ENCODE data around the gene ANKRD10. TPM values are rescaled to one million over a fixed set of nuclear protein-coding genes. Genes with fewer than 3 reads are reported as not detected.
A peak's percentile ranks its signal among the peaks of the same experiment; 100 is the strongest.
"Not testable (repeated sequence)": the region's sequence is repeated elsewhere in the genome, so short reads cannot be mapped to it uniquely, and the experiment has no call there.

ANKRD10 gene
- total RNA-seq, 1 donor from 2014 or later, result 145 TPM

DNA sequence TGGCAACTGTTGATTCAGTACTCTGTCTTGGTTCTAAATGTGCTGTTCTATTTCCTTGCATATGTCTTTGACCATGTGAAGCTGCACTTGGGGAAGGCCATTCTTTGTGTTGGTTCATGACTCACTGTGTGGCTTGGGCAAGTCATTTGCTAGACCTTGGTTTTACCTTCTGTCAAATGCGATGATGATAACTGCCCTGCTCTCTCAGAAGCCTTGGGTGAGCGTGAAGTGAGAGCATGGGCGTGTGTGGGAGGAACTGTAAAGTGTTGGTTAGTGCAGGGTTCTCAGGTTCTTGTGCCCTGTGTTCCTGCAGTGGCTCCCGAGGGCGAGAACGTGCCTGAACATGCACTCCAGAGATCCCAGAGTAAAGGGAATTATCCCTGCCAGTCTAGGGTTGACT, 37.3 kb upstream of the ANKRD10 start:
- not testable (repeated sequence) for H3K9me3 Mint-ChIP-seq; H3K4me3 Mint-ChIP-seq; H3K27me3 Mint-ChIP-seq; DNase-seq; H3K36me3 Mint-ChIP-seq (ENCODE audit: low read depth)
- intact Hi-C loops (cut with micrococcal nuclease), result loop anchor here (1.0 kb wide), 1 partner anchor 13 kb away; no protein-coding TSS in a partner anchor
- peak overlapping the region; percentile 53 for H3K27ac Mint-ChIP-seq
- peaks cover 30% of the 10 kb centered on the region for H3K4me1 Mint-ChIP-seq

DNA sequence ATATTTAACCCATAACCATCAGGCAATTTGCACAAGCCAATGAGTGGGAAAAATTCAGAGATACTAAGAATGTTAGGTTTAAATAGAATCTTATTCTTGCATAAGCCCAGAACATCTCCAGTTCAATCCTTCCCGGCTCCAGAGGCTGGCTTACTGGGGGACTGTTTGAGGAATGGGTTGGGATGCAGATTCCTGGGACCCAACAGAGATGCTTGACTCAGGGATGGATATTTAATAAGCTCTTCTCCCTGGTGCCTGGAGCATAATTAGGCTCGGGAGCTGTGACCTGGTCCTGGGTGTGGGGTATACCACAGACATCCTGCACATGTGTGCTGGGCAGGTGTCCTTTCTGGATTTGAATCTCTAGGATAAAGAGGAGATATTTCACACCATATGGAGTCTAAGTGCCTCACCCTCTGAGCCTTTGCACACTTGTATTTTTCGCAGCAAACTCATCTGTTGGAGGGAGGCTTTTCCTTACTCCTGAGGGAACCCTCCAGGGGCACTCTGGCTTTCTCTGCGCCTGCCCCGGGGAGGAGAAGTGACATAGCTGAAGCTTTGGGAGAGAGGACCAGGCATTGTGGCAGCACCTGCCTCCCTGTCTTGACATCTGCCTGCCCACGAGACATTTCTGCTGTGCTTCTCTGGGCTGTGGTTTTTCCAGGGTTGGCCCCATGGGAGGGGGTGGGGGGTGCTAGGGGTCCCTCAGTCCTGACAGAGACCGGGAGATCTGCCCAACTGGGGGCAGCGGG, 36.1 kb upstream of the ANKRD10 start:
- no peaks in the 10 kb centered on the region for H3K36me3 Mint-ChIP-seq (ENCODE audit: low read depth)
- H3K27me3 Mint-ChIP-seq, result no peaks in the 10 kb centered on the region
- peaks cover 3% of the 10 kb centered on the region for H3K9me3 Mint-ChIP-seq
- intact Hi-C loops (cut with micrococcal nuclease), result no loop called here
- no peak overlapping the region for H3K4me3 Mint-ChIP-seq
- peaks cover 32% of the 10 kb centered on the region for H3K4me1 Mint-ChIP-seq
- H3K27ac Mint-ChIP-seq, result no peak overlapping the region
- no peak for DNase-seq

DNA sequence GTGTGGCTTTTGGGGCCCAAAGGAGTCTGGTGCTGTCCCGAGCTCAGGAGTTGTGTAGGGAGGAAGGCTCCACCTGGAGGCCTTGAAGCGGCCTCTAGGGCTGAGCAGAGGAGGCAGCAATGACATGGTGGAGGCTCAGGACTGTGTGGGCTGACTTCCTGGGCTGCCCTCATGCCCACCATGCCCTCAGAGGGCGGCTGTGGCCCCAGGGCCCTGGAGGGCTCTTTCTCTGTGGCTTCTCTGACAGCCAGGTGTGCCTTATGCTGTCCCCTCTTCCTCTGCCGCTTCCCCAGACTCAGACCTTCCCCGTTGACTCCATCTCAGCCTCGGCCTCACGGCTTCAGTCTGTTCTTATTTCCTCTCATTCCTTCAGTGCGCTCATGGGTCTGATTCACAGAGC, 35.5 kb upstream of the ANKRD10 start:
- H3K36me3 Mint-ChIP-seq (ENCODE audit: low read depth), result no peaks in the 10 kb centered on the region
- peaks cover 3% of the 10 kb centered on the region for H3K9me3 Mint-ChIP-seq
- DNase-seq, result no peak
- peak overlapping the region; percentile 2 for H3K27ac Mint-ChIP-seq
- intact Hi-C loops (cut with micrococcal nuclease), result no loop called here
- peaks cover 36% of the 10 kb centered on the region for H3K4me1 Mint-ChIP-seq
- H3K27me3 Mint-ChIP-seq, result no peaks in the 10 kb centered on the region
- H3K4me3 Mint-ChIP-seq, result no peak overlapping the region

GRCh38 chr13:110949628-110950027, 34.8 kb upstream of the ANKRD10 start:
- Mint-ChIP-seq H3K4me1 (peaks cover 35% of the 10 kb centered on the region), H3K27me3 (no peaks in the 10 kb centered on the region), H3K36me3 (ENCODE audit: low read depth) (no peaks in the 10 kb centered on the region), H3K9me3 (peaks cover 3% of the 10 kb centered on the region), H3K4me3 (no peak overlapping the region), H3K27ac (no peak overlapping the region)
- intact Hi-C loops (cut with micrococcal nuclease), result no loop called here
- DNase-seq, result no peak

DNA sequence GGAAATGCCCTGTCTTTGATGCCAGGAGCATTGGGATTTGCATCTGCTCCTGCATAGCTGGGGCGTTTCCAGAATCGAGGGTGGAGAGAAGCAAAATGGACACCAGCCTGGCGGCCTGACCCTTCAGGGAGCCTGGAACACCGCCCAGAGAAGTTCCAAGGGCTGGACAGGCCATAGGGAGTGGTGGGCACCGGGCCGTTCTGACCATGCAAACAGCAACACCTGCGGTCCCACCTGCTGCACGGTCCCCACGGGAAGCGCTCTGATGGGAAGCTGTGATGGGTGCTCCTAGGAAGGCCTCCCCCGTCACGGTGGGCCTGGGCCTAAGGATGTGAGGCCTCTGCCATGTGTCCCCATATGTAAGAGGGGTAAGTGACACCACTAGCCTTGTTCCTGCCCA, 34.2 kb upstream of the ANKRD10 start:
- DNase-seq, result no peak
- no peaks in the 10 kb centered on the region for H3K27me3 Mint-ChIP-seq
- H3K9me3 Mint-ChIP-seq, result peaks cover 3% of the 10 kb centered on the region
- H3K4me1 Mint-ChIP-seq, result peaks cover 39% of the 10 kb centered on the region
- H3K4me3 Mint-ChIP-seq, result no peak overlapping the region
- intact Hi-C loops (cut with micrococcal nuclease), result no loop called here
- no peak overlapping the region for H3K27ac Mint-ChIP-seq
- no peaks in the 10 kb centered on the region for H3K36me3 Mint-ChIP-seq (ENCODE audit: low read depth)

DNA sequence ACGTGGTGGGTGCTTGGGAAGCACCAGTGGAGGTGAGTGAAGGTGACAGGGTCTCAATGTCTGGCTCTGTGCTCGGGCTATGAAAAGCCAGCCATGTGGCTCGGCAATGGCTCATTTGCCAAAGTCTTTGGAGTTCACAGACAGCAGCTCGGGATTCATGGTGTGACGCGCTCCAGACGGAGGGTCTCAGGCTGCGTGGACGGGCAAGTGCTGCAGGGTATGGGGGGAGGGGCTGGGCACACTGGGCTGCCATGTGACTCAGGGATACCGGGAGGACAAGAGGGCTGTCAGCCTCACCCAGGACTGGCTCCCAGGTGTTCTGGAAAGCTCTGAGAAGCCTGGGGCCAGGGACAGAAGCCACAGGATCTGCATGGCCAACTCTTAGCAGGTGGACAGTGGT, 32.5 kb upstream of the ANKRD10 start:
- H3K36me3 Mint-ChIP-seq (ENCODE audit: low read depth); H3K4me3 Mint-ChIP-seq; intact Hi-C loops (cut with micrococcal nuclease); H3K27ac Mint-ChIP-seq; H3K9me3 Mint-ChIP-seq; DNase-seq; H3K27me3 Mint-ChIP-seq: not testable (repeated sequence)
- peaks cover 43% of the 10 kb centered on the region for H3K4me1 Mint-ChIP-seq

GRCh38 chr13:110945928-110946570, 31.2 kb upstream of the ANKRD10 start:
- Mint-ChIP-seq H3K4me3 (no peak overlapping the region), H3K27ac (no peak overlapping the region)
- intact Hi-C loops (cut with micrococcal nuclease), result no loop called here

GRCh38 chr13:110944968-110945927, 30.4 kb upstream of the ANKRD10 start:
- no peak overlapping the region for H3K27ac Mint-ChIP-seq
- H3K4me1 Mint-ChIP-seq, result peaks cover 31% of the 10 kb centered on the region
- H3K36me3 Mint-ChIP-seq (ENCODE audit: low read depth), result peaks cover 2% of the 10 kb centered on the region
- H3K4me3 Mint-ChIP-seq, result no peak overlapping the region
- peaks cover 9% of the 10 kb centered on the region for H3K9me3 Mint-ChIP-seq
- H3K27me3 Mint-ChIP-seq, result peaks cover 4% of the 10 kb centered on the region
- intact Hi-C loops (cut with micrococcal nuclease), result loop anchor here (1.0 kb wide), 1 partner anchor 105 kb away; no protein-coding TSS in a partner anchor
- DNase-seq, result no peak

More at GRCh38 chr13:110945928-110946570, 31.2 kb upstream of the ANKRD10 start:
- Mint-ChIP-seq H3K4me1 (peaks cover 34% of the 10 kb centered on the region), H3K9me3 (peaks cover 9% of the 10 kb centered on the region), H3K36me3 (ENCODE audit: low read depth) (peaks cover 2% of the 10 kb centered on the region), H3K27me3 (peaks cover 2% of the 10 kb centered on the region)
- no peak for DNase-seq

DNA sequence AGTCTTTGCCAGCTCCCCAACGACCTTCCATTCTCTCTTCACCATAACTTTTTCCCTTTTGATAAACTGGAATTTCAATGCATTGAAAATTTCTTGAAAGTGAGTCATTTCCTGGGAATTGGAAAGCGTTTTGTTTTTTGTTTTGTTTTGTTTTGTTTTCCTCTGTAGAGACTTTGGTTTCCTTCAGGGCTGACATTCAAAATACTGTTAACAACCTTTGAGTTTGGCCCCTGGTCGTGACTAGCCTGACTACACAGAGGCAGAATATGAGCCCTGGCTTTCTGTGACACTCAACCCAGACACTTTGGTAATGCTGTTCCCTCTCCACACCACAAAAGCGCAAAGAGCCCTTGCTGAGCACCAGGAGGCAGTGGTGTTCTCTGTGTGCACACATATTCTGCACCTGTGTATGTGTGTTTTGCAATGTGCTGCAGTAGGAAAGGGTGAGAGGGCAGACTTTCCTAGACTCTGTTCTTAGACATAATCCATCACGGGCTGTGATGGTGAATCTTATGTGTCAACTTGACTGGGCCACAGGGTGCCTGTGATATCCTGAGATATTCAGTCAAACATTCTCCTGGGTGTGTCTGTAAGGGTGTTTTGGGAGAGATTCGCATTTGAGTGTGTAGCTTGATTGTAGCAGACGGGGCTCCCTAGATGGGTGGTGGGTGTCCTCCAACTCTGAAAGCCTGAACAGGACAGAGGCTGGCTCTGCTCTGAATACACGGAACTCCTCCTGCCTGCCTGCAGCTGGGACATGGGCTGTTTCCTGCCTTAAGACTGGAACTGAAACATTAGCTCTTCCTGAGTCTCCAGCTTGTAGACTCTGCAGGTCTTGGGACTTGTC, 29.5 kb upstream of the ANKRD10 start:
- Mint-ChIP-seq H3K27me3 (peaks cover 4% of the 10 kb centered on the region), H3K4me3 (no peak overlapping the region), H3K4me1 (peaks cover 33% of the 10 kb centered on the region), H3K9me3 (peaks cover 6% of the 10 kb centered on the region), H3K27ac (peak overlapping the region; percentile 20), H3K36me3 (ENCODE audit: low read depth) (peaks cover 2% of the 10 kb centered on the region)
- intact Hi-C loops (cut with micrococcal nuclease), result loop anchor here (1.0 kb wide), 1 partner anchor 106 kb away; no protein-coding TSS in a partner anchor
- peak; percentile 81 for DNase-seq

GRCh38 chr13:110942248-110942981, 27.5 kb upstream of the ANKRD10 start:
- Mint-ChIP-seq H3K4me1 (peaks cover 39% of the 10 kb centered on the region), H3K9me3 (peaks cover 8% of the 10 kb centered on the region), H3K36me3 (ENCODE audit: low read depth) (peaks cover 2% of the 10 kb centered on the region), H3K27ac (peak overlapping the region; percentile 81), H3K4me3 (peak overlapping the region; percentile 48), H3K27me3 (peaks cover 4% of the 10 kb centered on the region)
- intact Hi-C loops (cut with micrococcal nuclease), result loop anchor here (1.0 kb wide), 2 partner anchors 23 to 27 kb away; partner anchors contain the start of gene ANKRD10
- no peak for DNase-seq

DNA sequence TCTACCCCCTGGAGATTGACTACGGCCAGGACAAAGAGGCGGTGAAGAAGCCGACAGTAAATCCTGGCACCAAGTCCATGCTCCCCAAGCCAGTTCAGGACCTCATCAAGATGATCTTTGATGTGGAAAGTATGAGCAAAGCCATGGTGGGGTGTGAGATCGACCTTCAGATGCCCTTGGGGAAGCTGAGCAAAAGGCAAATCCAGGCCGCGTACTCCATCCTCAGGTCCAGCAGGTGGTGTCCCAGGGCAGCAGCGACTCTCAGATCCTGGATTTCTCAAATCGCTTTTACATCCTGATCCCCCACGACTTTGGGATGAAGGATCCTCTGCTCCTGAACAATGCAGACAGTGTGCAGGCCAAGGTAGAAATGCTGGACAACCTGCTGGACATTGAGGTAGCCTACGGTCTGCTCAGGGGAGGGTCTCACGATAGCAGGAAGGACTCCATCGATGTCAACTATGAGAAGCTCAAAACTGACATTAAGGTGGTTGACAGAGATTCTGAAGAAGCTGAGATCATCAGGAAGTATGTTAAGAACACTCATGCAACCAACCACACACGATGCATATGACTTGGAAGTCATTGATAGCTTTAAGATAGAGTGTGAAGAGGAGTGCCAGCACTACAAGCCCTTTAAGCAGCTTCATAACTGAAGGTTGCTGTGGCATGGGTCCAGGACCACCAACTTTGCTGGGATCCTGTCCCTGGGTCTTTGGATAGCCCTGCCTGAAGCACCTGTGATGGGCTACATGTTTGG, 24.0 kb upstream of the ANKRD10 start:
- peaks cover 4% of the 10 kb centered on the region for H3K36me3 Mint-ChIP-seq (ENCODE audit: low read depth)
- peaks cover 25% of the 10 kb centered on the region for H3K9me3 Mint-ChIP-seq
- H3K27me3 Mint-ChIP-seq, result peaks cover 4% of the 10 kb centered on the region
- DNase-seq, result no peak
- no peak overlapping the region for H3K4me3 Mint-ChIP-seq
- peak overlapping the region; percentile 79 for H3K27ac Mint-ChIP-seq
- intact Hi-C loops (cut with micrococcal nuclease), result no loop called here
- H3K4me1 Mint-ChIP-seq, result peaks cover 21% of the 10 kb centered on the region
